ENCODE data around the gene OOSP4B. TPM values are rescaled to one million over a fixed set of nuclear protein-coding genes. Genes with fewer than 3 reads are reported as not detected.

Gene OOSP4B
- total RNA-seq, 1 donor from 2014 or later, result not detected

- H4K20me1 ChIP-seq (ENCODE audit: insufficient read depth, low read length), result no peaks in the 10 kb centered on the region
- no peak overlapping the region for H3K9ac ChIP-seq (ENCODE audit: low read length)
- H3K79me2 ChIP-seq (ENCODE audit: insufficient read depth, low read length), result no peaks in the 10 kb centered on the region
- TF ChIP-seq EZH2 (IDR thresholded peaks at IDR 0.05; ENCODE audit: insufficient read depth, low read length) (no peak), CTCF (IDR thresholded peaks at IDR 0.05; ENCODE audit: insufficient read depth, low read depth, low read length) (no peak)
- H2AFZ ChIP-seq (ENCODE audit: low read depth, low read length), result no peak overlapping the region
- no peak overlapping the region for H3K4me3 Mint-ChIP-seq (ENCODE audit: unreplicated experiment)
- H3K4me2 ChIP-seq (ENCODE audit: low read length), result no peak overlapping the region
- no peaks in the 10 kb centered on the region for H3K36me3 Mint-ChIP-seq (ENCODE audit: low read depth, unreplicated experiment)
- FAIRE-seq (no peak), DNase-seq (ENCODE audit: low read depth) (no peak)
- no peaks in the 10 kb centered on the region for H3K4me1 ChIP-seq (ENCODE audit: insufficient read depth, low read length)
- no peaks in the 10 kb centered on the region for H3K27me3 ChIP-seq (ENCODE audit: insufficient read depth, low read length)
- H3K27ac Mint-ChIP-seq (ENCODE audit: unreplicated experiment), result no peak overlapping the region
- peaks cover 6% of the 10 kb centered on the region for H3K9me3 Mint-ChIP-seq (ENCODE audit: unreplicated experiment)
- H3K27me3 Mint-ChIP-seq (ENCODE audit: low read depth, unreplicated experiment), result no peaks in the 10 kb centered on the region
- H3K36me3 ChIP-seq (ENCODE audit: insufficient read depth, low read length), result no peaks in the 10 kb centered on the region
- H3K4me1 Mint-ChIP-seq (ENCODE audit: low read depth, unreplicated experiment), result no peaks in the 10 kb centered on the region
- no peak overlapping the region for H3K4me3 ChIP-seq (ENCODE audit: insufficient read depth, low read depth, low read length)
- H3K9me3 ChIP-seq (ENCODE audit: insufficient read depth, low read depth, low read length), result no peaks in the 10 kb centered on the region
- no peak overlapping the region for H3K27ac ChIP-seq (ENCODE audit: low read depth, low read length)
Observed at GRCh38 chr11:59992425-59992824, 24.6 kb upstream of the OOSP4B start.

GRCh38 chr11:59997800-59998199 lies 19.2 kb upstream of the OOSP4B start:
- H3K4me3 Mint-ChIP-seq (ENCODE audit: unreplicated experiment), result no peak overlapping the region
- Histone ChIP-seq H3K27ac (ENCODE audit: low read depth, low read length) (no peak overlapping the region), H3K4me2 (ENCODE audit: low read length) (no peak overlapping the region), H3K4me1 (ENCODE audit: insufficient read depth, low read length) (no peaks in the 10 kb centered on the region), H4K20me1 (ENCODE audit: insufficient read depth, low read length) (no peaks in the 10 kb centered on the region), H2AFZ (ENCODE audit: low read depth, low read length) (no peak overlapping the region), H3K36me3 (ENCODE audit: insufficient read depth, low read length) (no peaks in the 10 kb centered on the region), H3K9me3 (ENCODE audit: insufficient read depth, low read depth, low read length) (no peaks in the 10 kb centered on the region), H3K4me3 (ENCODE audit: insufficient read depth, low read depth, low read length) (no peak overlapping the region), H3K9ac (ENCODE audit: low read length) (no peak overlapping the region), H3K27me3 (ENCODE audit: insufficient read depth, low read length) (no peaks in the 10 kb centered on the region), H3K79me2 (ENCODE audit: insufficient read depth, low read length) (no peaks in the 10 kb centered on the region)
- no peaks in the 10 kb centered on the region for H3K27me3 Mint-ChIP-seq (ENCODE audit: low read depth, unreplicated experiment)
- H3K27ac Mint-ChIP-seq (ENCODE audit: unreplicated experiment), result no peak overlapping the region
- FAIRE-seq (no peak), DNase-seq (ENCODE audit: low read depth) (no peak)
- TF ChIP-seq CTCF (IDR thresholded peaks at IDR 0.05; ENCODE audit: insufficient read depth, low read depth, low read length) (no peak), EZH2 (IDR thresholded peaks at IDR 0.05; ENCODE audit: insufficient read depth, low read length) (no peak)
- no peaks in the 10 kb centered on the region for H3K4me1 Mint-ChIP-seq (ENCODE audit: low read depth, unreplicated experiment)
- H3K36me3 Mint-ChIP-seq (ENCODE audit: low read depth, unreplicated experiment), result no peaks in the 10 kb centered on the region
- H3K9me3 Mint-ChIP-seq (ENCODE audit: unreplicated experiment), result peaks cover 4% of the 10 kb centered on the region

GRCh38 chr11:59999691-60000090 lies 17.3 kb upstream of the OOSP4B start:
- Histone ChIP-seq H3K9ac (ENCODE audit: low read length) (no peak overlapping the region), H3K27me3 (ENCODE audit: insufficient read depth, low read length) (no peaks in the 10 kb centered on the region), H4K20me1 (ENCODE audit: insufficient read depth, low read length) (no peaks in the 10 kb centered on the region), H3K4me2 (ENCODE audit: low read length) (no peak overlapping the region), H3K79me2 (ENCODE audit: insufficient read depth, low read length) (no peaks in the 10 kb centered on the region), H3K9me3 (ENCODE audit: insufficient read depth, low read depth, low read length) (no peaks in the 10 kb centered on the region), H2AFZ (ENCODE audit: low read depth, low read length) (no peak overlapping the region), H3K4me1 (ENCODE audit: insufficient read depth, low read length) (no peaks in the 10 kb centered on the region), H3K27ac (ENCODE audit: low read depth, low read length) (no peak overlapping the region), H3K36me3 (ENCODE audit: insufficient read depth, low read length) (no peaks in the 10 kb centered on the region), H3K4me3 (ENCODE audit: insufficient read depth, low read depth, low read length) (no peak overlapping the region)
- no peak for FAIRE-seq
- Mint-ChIP-seq H3K4me3 (ENCODE audit: unreplicated experiment) (no peak overlapping the region), H3K36me3 (ENCODE audit: low read depth, unreplicated experiment) (no peaks in the 10 kb centered on the region), H3K9me3 (ENCODE audit: unreplicated experiment) (peaks cover 3% of the 10 kb centered on the region), H3K27me3 (ENCODE audit: low read depth, unreplicated experiment) (no peaks in the 10 kb centered on the region), H3K27ac (ENCODE audit: unreplicated experiment) (no peak overlapping the region), H3K4me1 (ENCODE audit: low read depth, unreplicated experiment) (no peaks in the 10 kb centered on the region)
- no peak for DNase-seq (ENCODE audit: low read depth)
- TF ChIP-seq EZH2 (IDR thresholded peaks at IDR 0.05; ENCODE audit: insufficient read depth, low read length) (no peak), CTCF (IDR thresholded peaks at IDR 0.05; ENCODE audit: insufficient read depth, low read depth, low read length) (no peak)

Data from astrocyte (in vitro differentiated cells and primary cell).